Measurements from ENCODE around the gene CPO.

The CPO gene

DNA sequence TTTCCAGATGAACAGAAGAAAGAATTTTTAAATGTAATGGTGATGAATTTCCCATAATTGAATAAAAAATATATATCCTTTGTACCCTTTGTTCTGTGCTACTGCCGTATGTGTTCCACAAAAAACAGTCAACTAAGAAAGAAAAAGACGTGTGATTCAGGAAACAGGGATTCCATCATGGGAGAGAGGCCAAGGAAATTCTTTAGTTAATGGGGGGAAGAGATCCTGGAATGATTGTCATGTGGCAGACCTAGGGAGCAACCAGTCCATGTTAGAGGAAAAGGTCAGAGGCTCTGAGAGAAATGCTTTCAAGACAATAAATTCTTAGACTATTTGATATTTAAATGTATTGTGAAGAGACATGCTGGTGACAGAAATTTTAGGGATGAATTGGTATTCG lies 76.6 kb downstream of the CPO start:
- DNase-seq: peak; percentile 65
